GM12878 (cell line): Measurements from ENCODE around the gene TMEM175. TPM values are rescaled to one million over a fixed set of nuclear protein-coding genes. Genes with fewer than 3 reads are reported as not detected.

Experiments used
- ATAC-seq: fragments of 200-7000 bp; cut with Tn5 transposase; 3 replicates; pipeline ENCODE4 v1.9.1; 2020; ENCODE audit warnings: mild to moderate bottlenecking, moderate library complexity
- BruUV-seq: library from RNA; stranded (reverse); fragments of 400-500 nt; replicated peaks from 2 replicates; lab custom pipeline; 2021; lab: Mats Ljungman, UMichigan
- CTCF ChIA-PET: fragments of 300-600 bp; sonication (Branson Sonifier 250); formaldehyde crosslinking; extraction: SDS; loops from one replicate; lab custom pipeline; 2021; ENCODE audit warnings: inconsistent platforms; lab: Yijun Ruan, JAX
- POLR2A ChIA-PET: fragments of 350-600 bp; formaldehyde crosslinking; extraction: SDS; loops from one replicate; lab custom pipeline; 2021; ENCODE audit warnings: inconsistent platforms; lab: Charles Lee
- RAD21 ChIA-PET: fragments of 300-600 bp; sonication (Branson Sonifier 250); formaldehyde crosslinking; loops from one replicate; lab custom pipeline; 2023; ENCODE audit warnings: antibody characterized with exemption; ENCODE audit not compliant: unreplicated experiment; lab: Charles Lee
- SMC1A ChIA-PET: fragments of 300-600 bp; sonication (Branson Sonifier 250); formaldehyde crosslinking; loops from one replicate; lab custom pipeline; 2023; ENCODE audit not compliant: unreplicated experiment, uncharacterized antibody; lab: Charles Lee
- DNase-seq: peaks from one replicate; pipeline ENCODE4 v3.0.0-alpha.2; 2011; ENCODE audit warnings: low read depth, low spot score
- FAIRE-seq: peaks from 3 replicates; lab custom pipeline; 2011; peaks lifted over from hg19 to GRCh38; lab: Jason Lieb, UNC
- H2AFZ ChIP-seq: 2 replicates; pipeline ENCODE4 v1.6.0; 2011; ENCODE audit warnings: low read depth, low read length, control low read depth; ENCODE audit not compliant: control insufficient read depth
- H3K27ac ChIP-seq: 2 replicates; pipeline ENCODE4 v1.5.1; 2011; ENCODE audit warnings: control low read depth; ENCODE audit not compliant: control insufficient read depth, insufficient read depth
- H3K27me3 ChIP-seq, 2 experiments: replicated peaks in 1 of 2; 2 replicates each; pipeline versions ENCODE4 v1.6.0 to v1.6.1; 2011; ENCODE audit warnings: low read length in 1 of 2; ENCODE audit not compliant: control insufficient read depth in 2 of 2, insufficient read depth in 2 of 2
- H3K36me3 ChIP-seq, 2 experiments: 2 replicates each; pipeline ENCODE4 v1.5.1; 2011; ENCODE audit warnings: low read length in 1 of 2; ENCODE audit not compliant: control insufficient read depth in 2 of 2, insufficient read depth in 2 of 2
- H3K4me1 ChIP-seq: 2 replicates; pipeline ENCODE4 v1.6.1; 2011; ENCODE audit warnings: mild to moderate bottlenecking, low read length, moderate library complexity, mixed read lengths; ENCODE audit not compliant: control insufficient read depth, insufficient read depth
- H3K4me2 ChIP-seq: 2 replicates; pipeline ENCODE4 v1.6.0; 2011; ENCODE audit warnings: control low read depth; ENCODE audit not compliant: control insufficient read depth, insufficient read depth
- H3K4me3 ChIP-seq: fragments of 200-600 bp; sonication (generic); 2 replicates; pipeline ENCODE4 v1.5.1; 2016
- H3K79me2 ChIP-seq: 2 replicates; pipeline ENCODE4 v1.6.0; 2011; ENCODE audit warnings: low read length; ENCODE audit not compliant: control insufficient read depth, insufficient read depth
- H3K9ac ChIP-seq: 2 replicates; pipeline ENCODE4 v1.8.0; 2011; ENCODE audit warnings: low read length, control low read depth, mixed read lengths; ENCODE audit not compliant: control insufficient read depth, insufficient read depth
- H3K9me3 ChIP-seq: replicated peaks from 3 replicates; pipeline ENCODE4 v1.5.1; 2011; ENCODE audit warnings: mild to moderate bottlenecking, low read length; ENCODE audit not compliant: control insufficient read depth, insufficient read depth
- H4K20me1 ChIP-seq: 2 replicates; pipeline ENCODE4 v1.6.0; 2011; ENCODE audit not compliant: control insufficient read depth, insufficient read depth
- BHLHE40 ChIP-seq, 2 experiments: fragments of 450-650 bp in 1 of 2; IDR thresholded peaks; 2 replicates each; pipeline ENCODE4 v1.6.1; 2011 to 2017; ENCODE audit warnings: low read depth in 2 of 2, borderline replicate concordance in 1 of 2, improper control_type of control experiment in 1 of 2, low read length in 1 of 2, mild to moderate bottlenecking in 1 of 2
- CHD1 ChIP-seq: IDR thresholded peaks from 2 replicates; pipeline ENCODE4 v1.6.1; 2012; ENCODE audit warnings: low read depth, low read length, improper control_type of control experiment
- HDAC2 ChIP-seq: fragments of 200-600 bp; sonication (generic); IDR thresholded peaks from 2 replicates; pipeline ENCODE4 v1.6.1; 2017
- IKZF2 ChIP-seq, 2 experiments: fragments of 450-650 bp; IDR thresholded peaks; 2 replicates each; pipeline ENCODE4 v1.6.1; 2017; ENCODE audit warnings: mild to moderate bottlenecking in 2 of 2, moderate library complexity in 2 of 2
- JUNB ChIP-seq: IDR thresholded peaks from 2 replicates; pipeline ENCODE4 v1.6.1; 2016; ENCODE audit warnings: antibody characterized with exemption, mild to moderate bottlenecking
- KAT2A ChIP-seq: conservative IDR thresholded peaks from 2 replicates; pipeline ENCODE4 v1.6.1; 2011; ENCODE audit warnings: low read depth, low read length; ENCODE audit not compliant: control insufficient read depth
- PAX8 ChIP-seq: fragments of 450-650 bp; IDR thresholded peaks from 2 replicates; pipeline ENCODE4 v1.6.1; 2017; ENCODE audit warnings: mild to moderate bottlenecking, moderate library complexity
- PRDM15 ChIP-seq: fragments of 450-650 bp; formaldehyde crosslinking; IDR thresholded peaks from 2 replicates; pipeline ENCODE4 v1.4.0; 2020; ENCODE audit warnings: mild to moderate bottlenecking, moderate library complexity
- RAD51 ChIP-seq: fragments of 450-650 bp; IDR thresholded peaks from 2 replicates; pipeline ENCODE4 v1.6.1; 2016; ENCODE audit warnings: moderate library complexity, mild to moderate bottlenecking, inconsistent platforms
- SIX5 ChIP-seq: IDR thresholded peaks from 2 replicates; pipeline ENCODE4 v1.6.1; 2011; ENCODE audit warnings: mild to moderate bottlenecking, low read depth, low read length, moderate library complexity; ENCODE audit not compliant: severe bottlenecking
- TAF1 ChIP-seq: IDR thresholded peaks from 2 replicates; pipeline ENCODE4 v1.6.1; 2011; ENCODE audit warnings: mild to moderate bottlenecking, low read depth, low read length, borderline replicate concordance
- WRNIP1 ChIP-seq: IDR thresholded peaks from 2 replicates; pipeline ENCODE4 v1.6.1; 2011; ENCODE audit warnings: low read depth, low read length, improper control_type of control experiment, borderline replicate concordance
- ZNF687 ChIP-seq: fragments of 450-650 bp; IDR thresholded peaks from 2 replicates; pipeline ENCODE4 v1.6.1; 2017; ENCODE audit warnings: mild to moderate bottlenecking, moderate library complexity
- WGBS: methylation state at CpG from one replicate; pipeline ENCODE4 v1.1.6; 2016; ENCODE audit warnings: low lambda C conversion rate; ENCODE audit not compliant: insufficient replicate concordance, insufficient coverage; ENCODE audit errors: missing lambda C conversion rate; 5-methylcytosine and 5-hydroxymethylcytosine counted together
- in situ Hi-C: fragments of 300-500 bp; cut with MboI; formaldehyde crosslinking; loops from 9 replicates; pipeline ENCODE4 v1.14.3; 2018; ENCODE audit warnings: mixed read lengths
- intact Hi-C: fragments of 100-400 bp; cut with micrococcal nuclease; formaldehyde crosslinking; loops from one replicate; pipeline ENCODE4 v1.14.2; 2022; ENCODE audit not compliant: unreplicated experiment
- polyA plus RNA-seq, 11 experiments: library from polyadenylated mRNA; depleted of rRNA in 4 of 11; unstranded in 6 of 11; stranded (reverse) in 5 of 11; fragments of >200 nt; fragmentation: Nextera tagmentation in 4 of 11; fragmentation: Illumina TruSeq in 1 of 11; extraction: Ambion mirVana in 4 of 11; extraction: Trizol in 1 of 11; gene quantifications; 1 replicate in 1 of 11; 2 replicates in 10 of 11; pipeline versions ENCODE4 v1.2.1 to v1.2.3, GENCODE V29; 2011 to 2016; ENCODE audit warnings: inconsistent platforms in 2 of 11, missing spikeins in 2 of 11, low read depth in 1 of 11
- total RNA-seq, 4 experiments: library from RNA; depleted of rRNA in 3 of 4; stranded (reverse); fragments of >200 nt in 3 of 4; fragmentation: Illumina TruSeq in 1 of 4; extraction: Trizol in 1 of 4; gene quantifications; 2 replicates each; pipeline versions ENCODE4 v1.2.1 to v1.2.3, GENCODE V29; 2013 to 2021

Gene TMEM175
- total and polyA plus RNA-seq, 10 of the 15 experiments (the other 5 are each of a cell fraction or from before 2014, with no cell fraction given) = 0.11 to 39.5 (median 22.3) TPM

GRCh38 chr4:989722-990471 lies 57.6 kb downstream of the TMEM175 start (continued):
- TF ChIP-seq IKZF2 (IDR thresholded peaks at IDR 0.05) = no peak

- Histone ChIP-seq H3K9ac (no peak overlapping the region), H3K4me3 (no peak overlapping the region), H3K36me3 (no peaks in the 10 kb centered on the region), H3K4me1 (no peaks in the 10 kb centered on the region), H3K79me2 (no peaks in the 10 kb centered on the region), H3K27me3 (no peaks in the 10 kb centered on the region), H3K27ac (no peak overlapping the region), H3K4me2 (no peak overlapping the region), H3K9me3 (no peaks in the 10 kb centered on the region; the same call in 2 of the 3 replicates), H2AFZ (no peak overlapping the region), H4K20me1 (no peaks in the 10 kb centered on the region)
- WGBS = 77% methylated on average over 26 of the region's 26 CpGs
- SMC1A ChIA-PET = no interaction called here
- FAIRE-seq (no peak), DNase-seq (no peak), ATAC-seq (no peak)
- RAD21 ChIA-PET = no interaction called here
- POLR2A ChIA-PET = no interaction called here
- BruUV-seq = no TSS peak
- intact Hi-C loops = no loop called here
- CTCF ChIA-PET = no interaction called here
- in situ Hi-C loops = no loop called here
- TF ChIP-seq SIX5 (no peak), KAT2A (no peak), CHD1 (no peak), HDAC2 (no peak), WRNIP1 (no peak), RAD51 (no peak), JUNB (no peak), BHLHE40 (IDR thresholded peaks at IDR 0.05; ENCODE audit: borderline replicate concordance in 1 of 2, low read depth in 2 of 2, low read length in 1 of 2) (no peak), PAX8 (no peak), PRDM15 (CRISPR knock-in tag) (no peak), ZNF687 (no peak), TAF1 (no peak)
Measured at GRCh38 chr4:990746-991367, 58.6 kb downstream of the TMEM175 start.
